GM23338 (cell line): ENCODE results near the gene TMEM163.

Experiments
- CREB1 ChIP-seq: fragments of 250-450 bp; sonication (Bioruptor Pico); IDR thresholded peaks from 2 replicates; pipeline ENCODE4 v1.5.0; 2020; ENCODE audit warnings: low read depth, mild to moderate bottlenecking, moderate library complexity
- CTCF ChIP-seq, 2 experiments: fragments of 200-600 bp in 1 of 2; sonication (generic) in 1 of 2; conservative IDR thresholded peaks; 2 replicates each; pipeline versions ENCODE4 v1.5.1 to v1.6.1; 2016 to 2017; ENCODE audit warnings: antibody characterized with exemption in 2 of 2, low read depth in 2 of 2, mild to moderate bottlenecking in 2 of 2, moderate library complexity in 1 of 2
- EZH2 ChIP-seq: fragments of 200-600 bp; sonication (generic); IDR thresholded peaks from one replicate; pipeline ENCODE4 v1.8.0; 2017; ENCODE audit warnings: antibody characterized with exemption, mild to moderate bottlenecking, low read depth; ENCODE audit not compliant: unreplicated experiment
- EZH2phosphoT487 ChIP-seq: fragments of 200-600 bp; sonication (generic); IDR thresholded peaks from one replicate; pipeline ENCODE4 v1.8.1; 2018; ENCODE audit warnings: antibody characterized with exemption; ENCODE audit not compliant: unreplicated experiment
- JUNB ChIP-seq: IDR thresholded peaks from one replicate; pipeline ENCODE4 v1.6.1; 2016; ENCODE audit warnings: antibody characterized with exemption; ENCODE audit not compliant: unreplicated experiment
- POLR2AphosphoS5 ChIP-seq: IDR thresholded peaks from 2 replicates; pipeline ENCODE4 v1.6.1; 2016; ENCODE audit warnings: antibody characterized with exemption, low read depth
- REST ChIP-seq: IDR thresholded peaks from one replicate; pipeline ENCODE4 v1.6.1; 2018; ENCODE audit warnings: antibody characterized with exemption; ENCODE audit not compliant: unreplicated experiment
- ZNF114 ChIP-seq: fragments of 250-450 bp; sonication (Bioruptor Pico); IDR thresholded peaks from 2 replicates; pipeline ENCODE4 v1.5.0; 2020; ENCODE audit warnings: mild to moderate bottlenecking, moderate library complexity

- peak; percentile 55 to 64 for TF ChIP-seq CTCF (conservative IDR thresholded peaks at IDR 0.05; ENCODE audit: low read depth in 2 of 2)
- no peak for TF ChIP-seq POLR2AphosphoS5
- no peak for TF ChIP-seq CREB1 (CRISPR knock-in tag)
- no peak for TF ChIP-seq JUNB
- TF ChIP-seq EZH2: no peak
- TF ChIP-seq REST: no peak
- TF ChIP-seq ZNF114 (CRISPR knock-in tag): no peak
- no peak for TF ChIP-seq EZH2phosphoT487
These were observed 228.9 kb downstream of the TMEM163 start for GRCh38 chr2:134489732-134490384.
